DOHH2 (cell line): Measurements from ENCODE around the gene CACNA1F.

ENCODE experiments used
- H3F3A ChIP-seq: fragments of 200-600 bp; sonication (generic), shearing (Covaris generic); 2 replicates; pipeline ENCODE4 v1.6.0; 2016; ENCODE audit warnings: antibody characterized with exemption, mild to moderate bottlenecking; ENCODE audit not compliant: control insufficient read depth, insufficient read depth
- H3K27ac ChIP-seq: fragments of 200-600 bp; sonication (generic); 2 replicates; pipeline ENCODE4 v1.5.1; 2014; ENCODE audit warnings: low read depth, mild to moderate bottlenecking, low read length, moderate library complexity
- H3K27me3 ChIP-seq: fragments of 200-600 bp; sonication (generic); 2 replicates; pipeline ENCODE4 v1.6.1; 2014; ENCODE audit warnings: mild to moderate bottlenecking, low read length, mixed read lengths; ENCODE audit not compliant: control insufficient read depth
- H3K36me3 ChIP-seq: fragments of 200-600 bp; sonication (generic); 2 replicates; pipeline ENCODE4 v1.6.1; 2014; ENCODE audit warnings: mild to moderate bottlenecking, low read length, moderate library complexity, mixed read lengths; ENCODE audit not compliant: control insufficient read depth
- H3K4me1 ChIP-seq: fragments of 200-600 bp; sonication (generic); 2 replicates; pipeline ENCODE4 v1.6.1; 2014; ENCODE audit warnings: mild to moderate bottlenecking, low read length, mixed read lengths; ENCODE audit not compliant: control insufficient read depth
- H3K4me2 ChIP-seq: fragments of 200-600 bp; sonication (generic); 2 replicates; pipeline ENCODE4 v1.6.0; 2014; ENCODE audit warnings: mild to moderate bottlenecking, low read length, moderate library complexity
- H3K4me3 ChIP-seq: fragments of 200-600 bp; sonication (generic); 2 replicates; pipeline ENCODE4 v1.5.1; 2014; ENCODE audit warnings: mild to moderate bottlenecking, low read length, mixed read lengths
- H3K79me2 ChIP-seq: fragments of 200-600 bp; sonication (generic); 2 replicates; pipeline ENCODE4 v1.6.1; 2014; ENCODE audit warnings: mild to moderate bottlenecking, low read length, mixed read lengths; ENCODE audit not compliant: control insufficient read depth
- H3K9me2 ChIP-seq: fragments of 200-600 bp; sonication (generic); replicated peaks from 2 replicates; pipeline ENCODE4 v1.6.1; 2014; ENCODE audit warnings: mild to moderate bottlenecking, low read length, mixed read lengths; ENCODE audit not compliant: control insufficient read depth
- H3K9me3 ChIP-seq: fragments of 200-600 bp; sonication (generic); 2 replicates; pipeline ENCODE4 v1.6.1; 2014; ENCODE audit warnings: antibody characterized with exemption, low read length, mixed read lengths; ENCODE audit not compliant: control insufficient read depth, insufficient read depth
- H4K20me1 ChIP-seq: fragments of 200-600 bp; sonication (generic); 2 replicates; pipeline ENCODE4 v1.6.0; 2014; ENCODE audit warnings: low read depth, mild to moderate bottlenecking, antibody characterized with exemption, low read length, moderate library complexity; ENCODE audit not compliant: control insufficient read depth, insufficient read depth
- EZH2phosphoT487 ChIP-seq: fragments of 200-600 bp; sonication (generic); IDR thresholded peaks from 2 replicates; pipeline ENCODE4 v1.6.1; 2017; ENCODE audit warnings: borderline replicate concordance, mild to moderate bottlenecking, antibody characterized with exemption, low read length, moderate library complexity, mixed read lengths
- TF ChIP-seq, protein P1 (sequence below): fragments of 200-600 bp; sonication (generic); IDR thresholded peaks from one replicate; pipeline ENCODE4 v1.5.1; 2014; ENCODE audit warnings: antibody characterized with exemption, mild to moderate bottlenecking, low read depth, low read length; ENCODE audit not compliant: poor library complexity, severe bottlenecking

The CACNA1F gene

DNA sequence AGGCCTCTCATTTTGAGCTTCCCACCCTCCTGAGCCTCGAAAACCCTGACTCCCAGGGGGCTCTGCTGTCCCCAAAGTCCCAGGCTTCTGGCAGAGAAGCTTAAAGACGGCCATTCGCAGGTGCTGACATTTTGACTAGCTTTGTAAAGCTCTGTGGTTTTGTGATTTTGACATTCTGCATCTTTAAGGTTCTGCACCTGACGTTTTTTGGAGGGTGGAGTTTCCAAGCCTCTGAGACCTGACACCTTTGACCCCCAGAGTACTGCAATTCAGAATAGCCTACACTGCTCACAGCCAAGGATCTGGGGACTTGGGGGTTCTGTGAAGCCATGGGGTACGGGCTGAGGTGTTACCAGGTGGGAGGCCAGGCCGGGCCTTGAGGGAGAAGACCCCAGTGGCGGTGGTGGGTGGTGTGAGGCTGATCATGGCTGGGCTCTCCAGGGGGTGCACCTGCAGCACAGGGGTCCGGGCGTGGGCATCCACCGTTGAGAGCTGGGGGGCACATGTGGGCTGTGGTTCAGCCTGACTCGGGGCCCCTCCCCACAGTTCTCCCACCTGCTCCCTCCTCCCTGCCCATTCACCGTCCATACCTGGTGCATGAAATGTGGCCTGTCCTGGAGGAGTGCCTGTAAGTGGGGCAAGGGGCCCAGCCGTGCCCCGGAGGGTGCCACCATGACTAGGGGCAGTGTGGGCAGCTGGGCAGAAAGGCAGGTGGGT, 24.1 kb upstream of the CACNA1F start:
- Histone ChIP-seq H4K20me1 (no peaks in the 10 kb centered on the region), H3K27me3 (no peaks in the 10 kb centered on the region), H3K4me2 (no peak overlapping the region), H3K9me3 (no peaks in the 10 kb centered on the region), H3K79me2 (no peaks in the 10 kb centered on the region), H3K27ac (no peak overlapping the region), H3K36me3 (no peaks in the 10 kb centered on the region), H3F3A (no peaks in the 10 kb centered on the region), H3K9me2 (no peaks in the 10 kb centered on the region), H3K4me3 (no peak overlapping the region), H3K4me1 (no peaks in the 10 kb centered on the region)
- TF ChIP-seq, protein P1, sequence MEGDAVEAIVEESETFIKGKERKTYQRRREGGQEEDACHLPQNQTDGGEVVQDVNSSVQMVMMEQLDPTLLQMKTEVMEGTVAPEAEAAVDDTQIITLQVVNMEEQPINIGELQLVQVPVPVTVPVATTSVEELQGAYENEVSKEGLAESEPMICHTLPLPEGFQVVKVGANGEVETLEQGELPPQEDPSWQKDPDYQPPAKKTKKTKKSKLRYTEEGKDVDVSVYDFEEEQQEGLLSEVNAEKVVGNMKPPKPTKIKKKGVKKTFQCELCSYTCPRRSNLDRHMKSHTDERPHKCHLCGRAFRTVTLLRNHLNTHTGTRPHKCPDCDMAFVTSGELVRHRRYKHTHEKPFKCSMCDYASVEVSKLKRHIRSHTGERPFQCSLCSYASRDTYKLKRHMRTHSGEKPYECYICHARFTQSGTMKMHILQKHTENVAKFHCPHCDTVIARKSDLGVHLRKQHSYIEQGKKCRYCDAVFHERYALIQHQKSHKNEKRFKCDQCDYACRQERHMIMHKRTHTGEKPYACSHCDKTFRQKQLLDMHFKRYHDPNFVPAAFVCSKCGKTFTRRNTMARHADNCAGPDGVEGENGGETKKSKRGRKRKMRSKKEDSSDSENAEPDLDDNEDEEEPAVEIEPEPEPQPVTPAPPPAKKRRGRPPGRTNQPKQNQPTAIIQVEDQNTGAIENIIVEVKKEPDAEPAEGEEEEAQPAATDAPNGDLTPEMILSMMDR: no peak
- no peak for TF ChIP-seq EZH2phosphoT487

DNA sequence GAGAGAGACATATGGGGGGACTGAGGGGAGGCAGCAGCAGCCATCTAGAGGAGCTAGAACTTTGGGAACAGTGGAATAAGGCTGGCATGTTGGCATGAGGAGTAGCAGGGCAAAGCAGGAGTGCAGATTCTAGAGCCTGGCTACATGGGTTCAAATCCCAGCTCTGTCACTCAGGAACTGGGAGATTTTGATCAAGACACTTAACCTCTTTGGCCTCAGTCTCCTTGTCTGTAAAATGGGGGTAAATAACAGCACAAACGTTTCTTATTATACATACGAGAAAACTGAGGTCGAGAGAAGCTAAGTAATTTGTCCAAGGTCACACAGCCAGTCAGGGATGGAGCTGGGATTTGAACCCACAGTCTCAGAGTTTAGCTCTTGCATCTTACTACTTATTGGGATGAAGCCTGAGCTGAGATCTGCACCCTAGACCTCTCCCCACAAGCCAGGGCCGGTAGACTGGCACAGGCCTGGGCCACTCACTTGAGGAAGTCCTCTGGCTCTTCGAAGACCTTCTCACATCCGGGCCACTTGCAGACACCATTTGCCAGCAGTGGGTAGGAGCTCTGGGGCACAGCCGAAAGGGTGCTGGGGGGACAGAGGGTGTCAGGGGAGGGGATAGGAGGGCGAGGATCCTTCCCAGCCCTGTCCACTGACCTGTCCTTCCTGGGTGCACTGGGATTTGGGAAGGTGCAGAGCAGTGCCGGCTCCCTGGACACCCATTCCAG, 23.3 kb upstream of the CACNA1F start:
- Histone ChIP-seq H4K20me1 (no peaks in the 10 kb centered on the region), H3K9me2 (no peaks in the 10 kb centered on the region), H3K27ac (no peak overlapping the region), H3K4me2 (no peak overlapping the region), H3K79me2 (no peaks in the 10 kb centered on the region), H3K9me3 (no peaks in the 10 kb centered on the region), H3K27me3 (no peaks in the 10 kb centered on the region), H3F3A (no peaks in the 10 kb centered on the region), H3K36me3 (no peaks in the 10 kb centered on the region), H3K4me1 (no peaks in the 10 kb centered on the region), H3K4me3 (no peak overlapping the region)
- TF ChIP-seq, protein P1: no peak
- TF ChIP-seq EZH2phosphoT487: no peak

DNA sequence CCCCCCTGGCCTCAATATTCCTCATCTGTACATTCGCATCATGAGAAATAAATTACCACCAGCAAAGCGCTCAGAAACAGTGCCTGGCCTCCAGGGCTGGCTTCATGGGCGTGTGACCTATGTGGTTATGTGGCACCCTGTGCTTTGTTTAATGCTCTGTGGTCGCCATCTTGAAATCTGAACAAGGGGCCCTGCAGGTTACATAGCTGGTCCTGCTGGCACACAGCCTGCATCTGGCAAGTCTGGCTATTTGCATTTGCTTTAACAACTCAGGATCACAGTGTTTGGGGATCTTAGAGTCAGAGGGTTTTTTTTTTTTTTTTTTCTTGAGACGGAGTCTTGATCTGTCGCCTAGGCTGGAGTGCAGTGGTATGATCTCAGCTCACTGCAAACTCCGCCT, 21.5 kb upstream of the CACNA1F start:
- no peaks in the 10 kb centered on the region for H4K20me1 ChIP-seq
- H3K4me1 ChIP-seq: no peaks in the 10 kb centered on the region
- no peaks in the 10 kb centered on the region for H3K9me3 ChIP-seq
- no peaks in the 10 kb centered on the region for H3K36me3 ChIP-seq
- no peaks in the 10 kb centered on the region for H3K79me2 ChIP-seq
- no peak for TF ChIP-seq EZH2phosphoT487
- TF ChIP-seq, protein P1: no peak
- no peak overlapping the region for H3K4me3 ChIP-seq
- no peak overlapping the region for H3K27ac ChIP-seq
- H3K9me2 ChIP-seq: no peaks in the 10 kb centered on the region
- no peak overlapping the region for H3K4me2 ChIP-seq
- H3F3A ChIP-seq: no peaks in the 10 kb centered on the region
- H3K27me3 ChIP-seq: no peaks in the 10 kb centered on the region
